22Rv1 (cell line): Measurements from ENCODE around the gene RAB28.

Source experiments
- ZFX ChIP-seq: fragments of 450-650 bp; IDR thresholded peaks from 2 replicates; pipeline ENCODE4 v1.6.1; 2017; ENCODE audit warnings: antibody characterized with exemption, borderline replicate concordance
- TF ChIP-seq, protein P1 (sequence below): fragments of 450-650 bp; IDR thresholded peaks from 2 replicates; pipeline ENCODE4 v1.5.1; 2017; ENCODE audit warnings: mild to moderate bottlenecking

DNA sequence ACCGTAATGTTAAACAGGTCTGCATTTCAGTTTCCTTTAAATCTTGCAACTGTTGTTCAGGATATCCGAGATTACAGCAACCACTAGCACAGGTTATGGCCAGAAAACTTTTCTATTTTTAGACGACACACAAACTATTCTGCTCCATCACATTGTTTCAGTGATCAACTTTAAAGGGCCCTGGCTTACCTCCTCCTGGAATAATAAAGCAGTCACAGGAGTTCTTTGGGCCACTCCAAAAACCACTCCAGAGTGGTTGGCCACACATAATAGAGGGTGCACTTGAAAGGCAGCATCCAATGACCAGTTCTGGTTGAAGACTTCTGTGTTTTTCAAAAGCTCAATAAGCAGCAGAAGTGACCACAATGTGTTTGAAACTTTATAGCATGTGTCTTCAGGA lies 118.9 kb downstream of the RAB28 start:
- TF ChIP-seq, protein P1, sequence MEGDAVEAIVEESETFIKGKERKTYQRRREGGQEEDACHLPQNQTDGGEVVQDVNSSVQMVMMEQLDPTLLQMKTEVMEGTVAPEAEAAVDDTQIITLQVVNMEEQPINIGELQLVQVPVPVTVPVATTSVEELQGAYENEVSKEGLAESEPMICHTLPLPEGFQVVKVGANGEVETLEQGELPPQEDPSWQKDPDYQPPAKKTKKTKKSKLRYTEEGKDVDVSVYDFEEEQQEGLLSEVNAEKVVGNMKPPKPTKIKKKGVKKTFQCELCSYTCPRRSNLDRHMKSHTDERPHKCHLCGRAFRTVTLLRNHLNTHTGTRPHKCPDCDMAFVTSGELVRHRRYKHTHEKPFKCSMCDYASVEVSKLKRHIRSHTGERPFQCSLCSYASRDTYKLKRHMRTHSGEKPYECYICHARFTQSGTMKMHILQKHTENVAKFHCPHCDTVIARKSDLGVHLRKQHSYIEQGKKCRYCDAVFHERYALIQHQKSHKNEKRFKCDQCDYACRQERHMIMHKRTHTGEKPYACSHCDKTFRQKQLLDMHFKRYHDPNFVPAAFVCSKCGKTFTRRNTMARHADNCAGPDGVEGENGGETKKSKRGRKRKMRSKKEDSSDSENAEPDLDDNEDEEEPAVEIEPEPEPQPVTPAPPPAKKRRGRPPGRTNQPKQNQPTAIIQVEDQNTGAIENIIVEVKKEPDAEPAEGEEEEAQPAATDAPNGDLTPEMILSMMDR: no peak
- TF ChIP-seq ZFX: no peak
